Esophagus squamous epithelium (tissue), 5 donors: ENCODE data around the gene QPCTL. TPM values are rescaled to one million over a fixed set of nuclear protein-coding genes. Genes with fewer than 3 reads are reported as not detected.

ENCODE experiments used
- DNase-seq: peaks from one replicate; lab custom pipeline; 2025; lab: John Stamatoyannopoulos, UW
- H3K27ac ChIP-seq, 4 donors: fragments of 200-600 bp; sonication (generic); one replicate each; pipeline ENCODE4 v1.5.1; 2016 to 2019; ENCODE audit warnings: mild to moderate bottlenecking in 1 of 4
- H3K27me3 ChIP-seq, 4 donors: fragments of 200-600 bp; sonication (generic); 1 replicate in 3 of 4; 2 replicates in 1 of 4; pipeline versions ENCODE4 v1.5.1 to v1.6.0; 2017 to 2021; ENCODE audit warnings: antibody characterized with exemption in 1 of 4
- H3K36me3 ChIP-seq, 3 donors: fragments of 200-600 bp; sonication (generic); one replicate each; pipeline ENCODE4 v1.5.1; 2016 to 2019
- H3K4me1 ChIP-seq, 3 donors: fragments of 200-600 bp; sonication (generic); one replicate each; pipeline ENCODE4 v1.5.1; 2017 to 2019
- H3K4me3 ChIP-seq, 4 donors: fragments of 200-600 bp; sonication (generic); 1 replicate in 3 of 4; 2 replicates in 1 of 4; pipeline ENCODE4 v1.5.1; 2016 to 2019; ENCODE audit warnings: mild to moderate bottlenecking in 2 of 4, moderate library complexity in 1 of 4
- H3K9me3 ChIP-seq, 3 donors: fragments of 200-600 bp; sonication (generic); one replicate each; pipeline ENCODE4 v1.5.1; 2016 to 2019
- POLR2A ChIP-seq, 4 donors: fragments of 450-650 bp; IDR thresholded peaks; one replicate each; pipeline ENCODE4 v1.6.1; 2017; ENCODE audit warnings: antibody characterized with exemption in 4 of 4, mild to moderate bottlenecking in 4 of 4, moderate library complexity in 3 of 4
- WGBS, 2 donors: methylation state at CpG; one replicate each; pipeline ENCODE4 v1.1.5; 2018; 5-methylcytosine and 5-hydroxymethylcytosine counted together
- intact Hi-C: fragments of 100-400 bp; cut with DNase I; formaldehyde crosslinking; loops from one replicate; pipeline ENCODE4 v1.15.0; 2022
- total RNA-seq, 4 donors: library from RNA; depleted of rRNA; stranded (reverse); fragments of >200 nt; gene quantifications; one replicate each; pipeline ENCODE4 v1.1.0, GENCODE V29; 2016
- TF ChIP-seq, protein P1 (sequence below), 6 experiments: fragments of 450-650 bp in 4 of 6; fragments of 200-600 bp in 2 of 6; sonication (generic) in 2 of 6; IDR thresholded peaks; one replicate each; pipeline ENCODE4 v1.5.1; 2016 to 2019; ENCODE audit warnings: antibody characterized with exemption in 6 of 6, mild to moderate bottlenecking in 4 of 6, moderate library complexity in 4 of 6
- donor health status: DM: yes; HTN: yes; CAD: no.

QPCTL gene
- total RNA-seq, 4 donors from 2014 or later, result 3.3 to 6.9 (median 5.5) TPM

DNA sequence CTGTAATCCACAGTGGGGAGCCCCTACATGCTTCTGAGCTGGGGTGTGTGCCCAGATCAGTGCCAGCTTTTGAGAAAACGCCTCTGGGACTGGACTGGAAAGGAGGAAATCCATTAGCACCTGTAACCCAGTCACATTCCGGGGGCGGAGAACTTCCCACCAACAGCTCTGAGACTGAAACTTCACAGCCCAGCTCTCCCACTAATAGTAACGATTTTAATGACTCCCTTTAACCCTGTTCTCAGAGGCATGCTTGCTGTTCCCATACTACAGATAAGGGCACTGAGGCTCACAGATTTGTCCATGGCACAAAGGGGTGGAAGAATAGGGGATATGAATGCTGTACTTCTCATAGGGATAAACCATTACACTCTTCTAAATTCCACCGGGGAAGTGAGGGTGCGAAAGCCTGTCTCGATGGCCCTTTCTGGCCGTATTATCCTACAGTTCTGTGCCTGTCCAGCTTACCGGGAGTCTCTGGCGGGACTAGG, 37.4 kb downstream of the QPCTL start:
- no peak for DNase-seq
- intact Hi-C loops, result no loop called here
- WGBS, 2 donors, result 0 to 3% methylated on average over 6 to 10 of the region's 10 CpGs

DNA sequence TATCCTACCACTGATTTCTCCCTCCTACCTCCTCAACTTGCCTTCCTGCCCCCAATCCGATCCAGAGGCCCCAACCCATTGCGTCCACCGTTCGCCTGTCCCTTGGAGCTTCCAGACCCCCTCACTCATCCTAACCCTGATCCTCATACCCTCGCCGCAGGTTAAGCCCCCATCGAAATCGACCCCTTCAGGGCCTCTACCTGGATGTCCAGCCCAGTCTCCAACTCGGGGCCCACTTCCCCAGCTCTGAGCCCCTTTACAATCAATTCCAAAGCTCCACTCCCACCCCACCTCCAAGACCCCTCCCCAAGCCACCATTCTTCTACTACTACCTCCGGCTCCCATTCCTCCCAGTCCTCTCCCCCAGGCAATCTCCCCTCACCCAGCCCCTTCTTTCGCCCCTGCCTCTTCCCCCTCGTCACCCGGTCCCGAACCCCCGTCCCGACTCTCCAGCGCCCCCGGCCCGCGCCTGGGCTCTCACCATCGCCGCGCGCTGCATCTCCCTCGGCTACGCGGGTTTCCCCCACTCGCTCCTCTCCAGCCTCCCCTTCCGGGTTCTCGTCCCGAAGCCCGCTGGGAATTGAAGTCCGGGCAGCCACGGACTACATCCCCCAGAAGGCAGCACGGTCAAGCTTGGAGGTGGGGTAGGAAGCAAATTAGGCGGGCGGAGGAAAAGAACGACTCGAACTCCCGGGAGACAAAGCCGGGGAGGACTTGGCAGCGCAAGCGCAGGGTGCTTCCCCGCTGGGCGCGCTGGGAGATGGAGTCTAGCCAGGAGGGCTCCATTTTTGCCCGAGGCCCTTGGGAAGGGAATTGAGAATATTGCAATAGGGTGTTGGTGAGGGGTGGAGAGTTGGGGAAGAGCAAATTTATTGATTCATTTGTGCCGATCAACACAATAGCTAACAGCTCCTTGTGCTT, 38.2 kb downstream of the QPCTL start, which contains the start of gene FBXO46:
Gene FBXO46 (minus strand): TSS at position 529 of the 921 bp plus-strand sequence. CDS start 17,401 bp downstream, outside the sequence.
- peak within 1 kb of the TSS; percentile 84 to 97 (median 92) for H3K4me3 ChIP-seq
- TF ChIP-seq POLR2A (IDR thresholded peaks at IDR 0.05), result peak in 3 of 4 donors; percentile 64 to 91 (median 91)
- TF ChIP-seq, protein P1, sequence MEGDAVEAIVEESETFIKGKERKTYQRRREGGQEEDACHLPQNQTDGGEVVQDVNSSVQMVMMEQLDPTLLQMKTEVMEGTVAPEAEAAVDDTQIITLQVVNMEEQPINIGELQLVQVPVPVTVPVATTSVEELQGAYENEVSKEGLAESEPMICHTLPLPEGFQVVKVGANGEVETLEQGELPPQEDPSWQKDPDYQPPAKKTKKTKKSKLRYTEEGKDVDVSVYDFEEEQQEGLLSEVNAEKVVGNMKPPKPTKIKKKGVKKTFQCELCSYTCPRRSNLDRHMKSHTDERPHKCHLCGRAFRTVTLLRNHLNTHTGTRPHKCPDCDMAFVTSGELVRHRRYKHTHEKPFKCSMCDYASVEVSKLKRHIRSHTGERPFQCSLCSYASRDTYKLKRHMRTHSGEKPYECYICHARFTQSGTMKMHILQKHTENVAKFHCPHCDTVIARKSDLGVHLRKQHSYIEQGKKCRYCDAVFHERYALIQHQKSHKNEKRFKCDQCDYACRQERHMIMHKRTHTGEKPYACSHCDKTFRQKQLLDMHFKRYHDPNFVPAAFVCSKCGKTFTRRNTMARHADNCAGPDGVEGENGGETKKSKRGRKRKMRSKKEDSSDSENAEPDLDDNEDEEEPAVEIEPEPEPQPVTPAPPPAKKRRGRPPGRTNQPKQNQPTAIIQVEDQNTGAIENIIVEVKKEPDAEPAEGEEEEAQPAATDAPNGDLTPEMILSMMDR (IDR thresholded peaks at IDR 0.05), result peak in 1 of 6 experiments; percentile 31
- 1% methylated on average over 25 to 32 of the region's 48 CpGs for WGBS, 2 donors
- H3K27me3 ChIP-seq, result no peaks in the 10 kb centered on the region
- H3K36me3 ChIP-seq, result peaks cover 0 to 14% (median 0%) of the 10 kb centered on the region in 3 donors
- H3K4me1 ChIP-seq, result peaks cover 12 to 50% (median 21%) of the 10 kb centered on the region in 3 donors
- DNase-seq, result peak; percentile 91
- H3K27ac ChIP-seq, result peak within 1 kb of the TSS; percentile 91 to 95 (median 92)
- intact Hi-C loops, result no loop called here
- H3K9me3 ChIP-seq, result no peaks in the 10 kb centered on the region

More for the DNA sequence above, 37.4 kb downstream of the QPCTL start:
- TF ChIP-seq POLR2A (IDR thresholded peaks at IDR 0.05), result peak in 2 of 4 donors; percentile 21 to 51
- TF ChIP-seq, protein P1 (IDR thresholded peaks at IDR 0.05), result no peak
- Histone ChIP-seq H3K9me3 (no peaks in the 10 kb centered on the region), H3K27ac (peak overlapping the region; percentile 91 to 95 (median 92)), H3K27me3 (no peaks in the 10 kb centered on the region), H3K36me3 (peaks cover 0 to 20% (median 0%) of the 10 kb centered on the region in 3 donors), H3K4me3 (peak overlapping the region; percentile 84 to 97 (median 92)), H3K4me1 (peaks cover 12 to 56% (median 21%) of the 10 kb centered on the region in 3 donors)

DNA sequence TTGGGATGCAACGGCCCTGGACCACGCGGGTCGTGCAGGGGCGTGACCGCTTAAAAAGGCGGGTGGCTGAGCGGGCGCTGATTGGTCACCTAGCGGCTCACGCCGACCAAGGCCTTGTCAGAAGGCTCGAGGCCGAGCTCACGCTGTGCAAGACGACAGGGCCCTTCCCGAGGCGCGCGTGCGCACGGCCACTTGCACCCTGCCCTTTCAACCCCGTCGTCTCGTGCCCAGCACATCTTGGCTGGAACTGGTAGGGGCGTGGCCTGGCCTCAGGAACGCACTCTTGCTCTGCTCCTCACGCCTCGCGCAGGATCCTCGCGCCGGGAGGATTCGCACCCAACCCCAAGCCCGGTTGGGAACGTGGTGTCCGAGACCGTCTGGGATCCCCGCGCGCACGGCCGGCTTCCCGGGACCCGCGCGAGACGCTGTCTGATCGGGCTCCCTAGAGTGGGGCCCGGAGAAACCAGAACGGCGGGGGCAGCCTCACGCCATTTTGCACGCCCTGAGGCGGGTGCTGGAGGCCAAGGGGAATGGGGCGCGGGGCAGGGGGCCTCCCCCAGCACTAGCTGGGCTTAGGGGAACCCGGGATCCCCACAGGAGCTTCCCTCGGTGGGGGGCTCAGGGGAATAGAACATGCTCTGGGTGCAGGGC, 40.8 kb downstream of the QPCTL start, which contains the start of gene MEIOSIN:
Gene MEIOSIN (plus strand): TSS at position 280 of the 651 bp plus-strand sequence. CDS start 1,938 bp downstream, outside the sequence.
- no peak within 1 kb of the TSS for H3K4me3 ChIP-seq
- no peaks in the 10 kb centered on the region for H3K36me3 ChIP-seq
- H3K4me1 ChIP-seq, result peaks cover 7 to 27% (median 15%) of the 10 kb centered on the region in 3 donors
- intact Hi-C loops, result no loop called here
- WGBS, 2 donors, result 89 to 96% methylated on average over 25 to 42 of the region's 59 CpGs
- no peaks in the 10 kb centered on the region for H3K27me3 ChIP-seq
- TF ChIP-seq POLR2A (IDR thresholded peaks at IDR 0.05), result no peak
- TF ChIP-seq, protein P1 (IDR thresholded peaks at IDR 0.05), result no peak
- no peak within 1 kb of the TSS for H3K27ac ChIP-seq
- DNase-seq, result no peak
- no peaks in the 10 kb centered on the region for H3K9me3 ChIP-seq

DNA sequence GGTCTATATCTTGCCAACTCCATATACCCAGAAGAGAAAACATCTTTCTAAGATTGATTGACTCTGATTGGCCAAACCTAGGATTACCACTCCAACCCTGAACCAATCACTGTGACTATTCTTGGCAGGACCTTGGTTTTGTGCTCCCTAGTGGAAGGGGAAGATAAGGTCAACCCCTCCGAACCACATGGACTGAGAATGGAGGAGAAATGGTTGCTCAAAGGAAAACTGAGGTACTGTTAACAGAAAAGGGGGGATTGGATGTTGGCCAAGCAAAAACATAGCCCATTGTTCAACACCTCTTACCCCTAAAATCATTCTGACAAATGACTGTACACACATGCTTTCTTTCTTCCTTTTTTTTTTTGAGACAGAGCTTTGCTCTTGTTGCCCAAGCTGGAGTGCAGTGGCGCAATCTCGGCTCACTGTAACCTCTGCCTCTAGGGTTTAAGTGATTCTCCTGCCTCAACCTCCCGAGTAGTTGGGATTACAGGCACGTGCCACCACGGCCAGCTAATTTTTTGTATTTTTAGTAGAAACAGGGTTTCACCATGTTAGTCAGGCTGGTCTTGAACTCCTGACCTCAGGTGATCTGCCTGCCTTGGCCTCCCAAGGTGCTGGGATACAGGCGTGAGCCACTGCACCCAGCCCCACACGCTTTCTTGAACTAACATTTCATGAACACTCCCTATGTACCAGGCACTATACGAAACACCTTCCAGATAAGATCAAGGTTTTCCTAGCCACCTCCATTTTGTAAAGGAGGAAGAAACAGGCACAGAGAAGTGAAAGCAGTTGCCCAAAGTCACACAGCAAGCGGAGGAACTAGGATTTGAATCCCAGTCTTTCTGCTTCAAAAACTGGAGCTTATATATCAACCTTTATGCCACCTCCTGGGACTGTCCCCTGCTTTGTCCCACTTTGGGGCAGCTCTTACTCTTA, 47.3 kb downstream of the QPCTL start:
- DNase-seq, result no peak
- H3K36me3 ChIP-seq, result no peaks in the 10 kb centered on the region
- H3K9me3 ChIP-seq, result no peaks in the 10 kb centered on the region
- H3K27me3 ChIP-seq, result peaks cover 0 to 11% (median 0%) of the 10 kb centered on the region in 4 donors
- no peaks in the 10 kb centered on the region for H3K4me1 ChIP-seq
- no peak overlapping the region for H3K27ac ChIP-seq
- no peak overlapping the region for H3K4me3 ChIP-seq
- WGBS, 2 donors, result 90% methylated on average over 6 to 7 of the region's 10 CpGs
- intact Hi-C loops, result no loop called here
- no peak for TF ChIP-seq POLR2A (IDR thresholded peaks at IDR 0.05)
- TF ChIP-seq, protein P1 (IDR thresholded peaks at IDR 0.05), result no peak
